ENCODE data around the gene PNP.

DNA sequence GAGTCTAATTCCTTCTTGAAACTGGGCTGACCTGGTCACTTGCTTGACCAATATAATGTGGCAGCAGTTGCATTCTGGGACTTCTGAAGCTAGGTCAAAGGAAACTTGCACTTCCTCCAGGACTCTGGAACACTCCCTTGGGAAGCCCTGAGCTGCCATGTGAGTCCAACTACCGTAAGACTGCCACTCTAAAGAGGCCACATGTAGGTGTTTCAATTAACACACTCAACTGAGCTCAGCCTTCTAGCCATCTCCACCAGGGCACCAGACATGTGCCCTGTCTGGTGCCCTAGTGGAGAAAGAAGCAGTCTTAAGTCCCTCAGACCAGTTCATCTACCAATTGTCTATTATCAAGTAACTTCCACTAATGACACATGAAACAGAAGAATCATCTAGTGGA lies 49.8 kb upstream of the PNP start:
- TF ChIP-seq, protein P1, sequence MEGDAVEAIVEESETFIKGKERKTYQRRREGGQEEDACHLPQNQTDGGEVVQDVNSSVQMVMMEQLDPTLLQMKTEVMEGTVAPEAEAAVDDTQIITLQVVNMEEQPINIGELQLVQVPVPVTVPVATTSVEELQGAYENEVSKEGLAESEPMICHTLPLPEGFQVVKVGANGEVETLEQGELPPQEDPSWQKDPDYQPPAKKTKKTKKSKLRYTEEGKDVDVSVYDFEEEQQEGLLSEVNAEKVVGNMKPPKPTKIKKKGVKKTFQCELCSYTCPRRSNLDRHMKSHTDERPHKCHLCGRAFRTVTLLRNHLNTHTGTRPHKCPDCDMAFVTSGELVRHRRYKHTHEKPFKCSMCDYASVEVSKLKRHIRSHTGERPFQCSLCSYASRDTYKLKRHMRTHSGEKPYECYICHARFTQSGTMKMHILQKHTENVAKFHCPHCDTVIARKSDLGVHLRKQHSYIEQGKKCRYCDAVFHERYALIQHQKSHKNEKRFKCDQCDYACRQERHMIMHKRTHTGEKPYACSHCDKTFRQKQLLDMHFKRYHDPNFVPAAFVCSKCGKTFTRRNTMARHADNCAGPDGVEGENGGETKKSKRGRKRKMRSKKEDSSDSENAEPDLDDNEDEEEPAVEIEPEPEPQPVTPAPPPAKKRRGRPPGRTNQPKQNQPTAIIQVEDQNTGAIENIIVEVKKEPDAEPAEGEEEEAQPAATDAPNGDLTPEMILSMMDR (IDR thresholded peaks at IDR 0.05; ENCODE audit: poor library complexity, severe bottlenecking): no peak
- no peak for TF ChIP-seq TAF1 (IDR thresholded peaks at IDR 0.05; ENCODE audit: low read depth)
- TF ChIP-seq RAD21 (conservative IDR thresholded peaks at IDR 0.05): no peak
- TF ChIP-seq, protein P2, sequence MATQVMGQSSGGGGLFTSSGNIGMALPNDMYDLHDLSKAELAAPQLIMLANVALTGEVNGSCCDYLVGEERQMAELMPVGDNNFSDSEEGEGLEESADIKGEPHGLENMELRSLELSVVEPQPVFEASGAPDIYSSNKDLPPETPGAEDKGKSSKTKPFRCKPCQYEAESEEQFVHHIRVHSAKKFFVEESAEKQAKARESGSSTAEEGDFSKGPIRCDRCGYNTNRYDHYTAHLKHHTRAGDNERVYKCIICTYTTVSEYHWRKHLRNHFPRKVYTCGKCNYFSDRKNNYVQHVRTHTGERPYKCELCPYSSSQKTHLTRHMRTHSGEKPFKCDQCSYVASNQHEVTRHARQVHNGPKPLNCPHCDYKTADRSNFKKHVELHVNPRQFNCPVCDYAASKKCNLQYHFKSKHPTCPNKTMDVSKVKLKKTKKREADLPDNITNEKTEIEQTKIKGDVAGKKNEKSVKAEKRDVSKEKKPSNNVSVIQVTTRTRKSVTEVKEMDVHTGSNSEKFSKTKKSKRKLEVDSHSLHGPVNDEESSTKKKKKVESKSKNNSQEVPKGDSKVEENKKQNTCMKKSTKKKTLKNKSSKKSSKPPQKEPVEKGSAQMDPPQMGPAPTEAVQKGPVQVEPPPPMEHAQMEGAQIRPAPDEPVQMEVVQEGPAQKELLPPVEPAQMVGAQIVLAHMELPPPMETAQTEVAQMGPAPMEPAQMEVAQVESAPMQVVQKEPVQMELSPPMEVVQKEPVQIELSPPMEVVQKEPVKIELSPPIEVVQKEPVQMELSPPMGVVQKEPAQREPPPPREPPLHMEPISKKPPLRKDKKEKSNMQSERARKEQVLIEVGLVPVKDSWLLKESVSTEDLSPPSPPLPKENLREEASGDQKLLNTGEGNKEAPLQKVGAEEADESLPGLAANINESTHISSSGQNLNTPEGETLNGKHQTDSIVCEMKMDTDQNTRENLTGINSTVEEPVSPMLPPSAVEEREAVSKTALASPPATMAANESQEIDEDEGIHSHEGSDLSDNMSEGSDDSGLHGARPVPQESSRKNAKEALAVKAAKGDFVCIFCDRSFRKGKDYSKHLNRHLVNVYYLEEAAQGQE (IDR thresholded peaks at IDR 0.05; ENCODE audit: borderline replicate concordance): no peak
- TF ChIP-seq EZH2 (IDR thresholded peaks at IDR 0.05; ENCODE audit: borderline replicate concordance, insufficient read depth, low read length, poor library complexity, severe bottlenecking): no peak
- TF ChIP-seq EP300 (conservative IDR thresholded peaks at IDR 0.05; ENCODE audit: poor library complexity, severe bottlenecking): no peak
- no peak for TF ChIP-seq MXI1 (conservative IDR thresholded peaks at IDR 0.05; ENCODE audit: poor library complexity, severe bottlenecking)

Measured in neural cell (in vitro differentiated cells).